Activated CD4-positive, alpha-beta memory T cell treated with anti-CD3 and anti-CD28 coated beads for 36 hours (primary cell): Measurements from ENCODE around the gene KCNK5. TPM values are rescaled to one million over a fixed set of nuclear protein-coding genes. Genes with fewer than 3 reads are reported as not detected.
A peak's percentile ranks its signal among the peaks of the same experiment; 100 is the strongest.

Source experiments
- CTCF ChIA-PET: fragments of 350-600 bp; sonication (Branson Sonifier 250); formaldehyde crosslinking; loops from one replicate; lab custom pipeline; 2021; ENCODE audit warnings: antibody characterized with exemption, inconsistent platforms; lab: Charles Lee
- POLR2A ChIA-PET: fragments of 350-600 bp; sonication (Branson Sonifier 250); formaldehyde crosslinking; loops from one replicate; lab custom pipeline; 2021; ENCODE audit warnings: antibody characterized with exemption; lab: Charles Lee
- DNase-seq: peaks from one replicate; pipeline ENCODE4 v3.0.0-alpha.2; 2020
- H3K27ac Mint-ChIP-seq: one replicate; pipeline ENCODE4 v1.8.0; 2021; ENCODE audit warnings: mixed read lengths
- H3K27me3 Mint-ChIP-seq: one replicate; pipeline ENCODE4 v1.8.0; 2021; ENCODE audit warnings: mixed read lengths
- H3K36me3 Mint-ChIP-seq: one replicate; pipeline ENCODE4 v1.8.0; 2021; ENCODE audit warnings: mixed read lengths
- H3K4me1 Mint-ChIP-seq: one replicate; pipeline ENCODE4 v1.8.0; 2021; ENCODE audit warnings: low read depth, mixed read lengths
- H3K4me3 Mint-ChIP-seq: one replicate; pipeline ENCODE4 v1.8.0; 2021; ENCODE audit warnings: mild to moderate bottlenecking, mixed read lengths
- H3K9me3 Mint-ChIP-seq: one replicate; pipeline ENCODE4 v1.8.0; 2021; ENCODE audit warnings: mixed read lengths
- intact Hi-C: fragments of 100-400 bp; cut with micrococcal nuclease; formaldehyde crosslinking; loops from one replicate; pipeline ENCODE4 v1.15.1; 2023
- total RNA-seq, 2 experiments: library from RNA; stranded (reverse); gene quantifications; one replicate each; pipeline ENCODE4 v1.2.3, GENCODE V29; 2021

The KCNK5 gene
- total RNA-seq, 2 experiments from 2014 or later, result 16.2 to 16.5 TPM

- CTCF ChIA-PET, result interaction anchor here (0.7 kb wide), 2 partner anchors 26 to 357 kb away, joined by 3 read pairs; no protein-coding TSS in a partner anchor
Observed at GRCh38 chr6:39192736-39193135, 36.5 kb downstream of the KCNK5 start.

GRCh38 chr6:39191236-39191930 is 37.9 kb downstream of the KCNK5 start:
- Mint-ChIP-seq H3K27me3 (no peaks in the 10 kb centered on the region), H3K36me3 (peaks cover 52% of the 10 kb centered on the region), H3K9me3 (no peaks in the 10 kb centered on the region), H3K4me1 (peaks cover 4% of the 10 kb centered on the region), H3K4me3 (no peak overlapping the region), H3K27ac (no peak overlapping the region)
- no peak for DNase-seq
- ChIA-PET CTCF (interaction anchor here (1.6 to 3.4 kb wide), 2 partner anchors 112 to 118 kb away, joined by 4 to 31 read pairs; no protein-coding TSS in a partner anchor), POLR2A (no interaction called here)
- intact Hi-C loops, result no loop called here

More at GRCh38 chr6:39192736-39193135, 36.5 kb downstream of the KCNK5 start:
- Mint-ChIP-seq H3K4me3 (no peak overlapping the region), H3K36me3 (peaks cover 53% of the 10 kb centered on the region), H3K4me1 (peaks cover 10% of the 10 kb centered on the region), H3K9me3 (no peaks in the 10 kb centered on the region), H3K27ac (no peak overlapping the region), H3K27me3 (no peaks in the 10 kb centered on the region)
- intact Hi-C loops, result no loop called here
- POLR2A ChIA-PET, result no interaction called here
- DNase-seq, result no peak

DNA sequence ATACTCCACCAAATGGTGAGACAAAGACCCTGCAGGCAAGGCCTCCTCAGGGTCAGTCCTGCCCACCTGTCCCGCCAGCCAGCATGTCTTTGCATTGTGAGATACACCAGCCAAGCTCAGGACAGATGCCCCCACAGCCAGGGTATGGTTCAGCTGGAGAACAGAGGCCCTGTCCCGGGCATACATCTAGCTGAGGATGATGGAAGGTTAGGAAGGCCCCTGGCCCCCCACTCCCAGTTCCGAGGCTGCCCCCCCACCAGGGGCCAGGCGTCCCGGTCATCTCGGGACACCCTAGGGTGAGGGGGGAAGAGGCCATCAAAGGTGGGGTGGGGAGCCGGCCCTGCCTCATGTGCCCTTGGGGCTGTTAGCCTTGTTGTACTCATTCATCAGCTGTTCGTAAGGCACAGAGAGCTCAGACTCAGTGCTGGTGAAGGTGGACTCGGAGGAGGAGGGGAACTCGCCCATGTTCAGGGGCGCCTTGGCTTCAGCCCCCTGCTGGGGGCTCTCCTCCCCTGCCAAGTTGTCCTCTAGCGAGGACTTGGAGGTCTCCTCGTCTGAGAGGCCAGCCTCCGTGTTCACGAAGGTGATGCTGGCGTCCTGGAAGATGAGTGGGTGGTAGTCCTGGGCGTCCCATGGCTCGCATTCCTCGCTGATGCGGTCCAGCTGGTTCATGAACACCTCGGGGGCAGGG is 38.6 kb downstream of the KCNK5 start:
- no peak overlapping the region for H3K27ac Mint-ChIP-seq
- no peak overlapping the region for H3K4me3 Mint-ChIP-seq
- ChIA-PET CTCF (interaction anchor here (1.0 to 3.4 kb wide), 6 partner anchors 9 to 120 kb away, joined by 3 to 31 read pairs (median 4); no protein-coding TSS in a partner anchor), POLR2A (interaction anchor here (1.1 kb wide), 1 partner anchor 11 kb away, joined by 3 read pairs; no protein-coding TSS in a partner anchor)
- no peaks in the 10 kb centered on the region for H3K9me3 Mint-ChIP-seq
- no peaks in the 10 kb centered on the region for H3K27me3 Mint-ChIP-seq
- intact Hi-C loops, result no loop called here
- peaks cover 4% of the 10 kb centered on the region for H3K4me1 Mint-ChIP-seq
- H3K36me3 Mint-ChIP-seq, result peaks cover 49% of the 10 kb centered on the region
- no peak for DNase-seq

DNA sequence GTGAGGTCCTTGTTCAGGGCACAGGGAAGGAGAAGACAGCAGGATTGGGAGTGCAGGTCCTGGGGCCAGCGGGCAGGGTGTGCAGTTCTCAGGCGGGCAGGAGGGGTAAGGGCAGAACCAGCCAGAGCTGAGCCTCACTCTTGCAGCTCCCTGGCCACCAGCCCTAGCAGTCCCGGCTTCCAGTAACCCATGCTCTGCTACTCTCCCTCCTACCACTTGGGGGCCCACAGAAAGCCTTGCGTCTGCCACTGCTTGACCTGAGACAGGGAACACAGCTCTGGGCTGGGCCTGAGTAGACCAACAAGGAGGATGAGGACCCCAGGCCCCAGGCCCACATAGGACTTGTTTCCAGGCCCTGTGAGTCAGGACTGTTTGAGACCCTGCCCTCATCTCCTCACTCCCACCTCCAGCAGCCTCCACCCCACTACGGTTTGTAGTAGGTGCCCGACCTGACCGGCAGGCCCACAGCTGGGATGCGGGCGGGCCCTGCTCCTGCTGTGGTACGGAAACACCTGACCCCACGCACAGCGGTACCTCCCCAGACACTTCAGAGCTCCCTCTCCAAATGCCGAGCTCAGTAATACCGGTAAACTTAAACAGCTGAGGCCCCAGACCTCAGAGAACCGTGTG is 39.2 kb downstream of the KCNK5 start:
- POLR2A ChIA-PET, result interaction anchor here (1.1 kb wide), 1 partner anchor 11 kb away, joined by 3 read pairs; no protein-coding TSS in a partner anchor
- H3K27ac Mint-ChIP-seq, result no peak overlapping the region
- intact Hi-C loops, result loop anchor here (5.0 kb wide), 1 partner anchor 37 kb away; the partner anchor contains the start of gene KCNK5

DNA sequence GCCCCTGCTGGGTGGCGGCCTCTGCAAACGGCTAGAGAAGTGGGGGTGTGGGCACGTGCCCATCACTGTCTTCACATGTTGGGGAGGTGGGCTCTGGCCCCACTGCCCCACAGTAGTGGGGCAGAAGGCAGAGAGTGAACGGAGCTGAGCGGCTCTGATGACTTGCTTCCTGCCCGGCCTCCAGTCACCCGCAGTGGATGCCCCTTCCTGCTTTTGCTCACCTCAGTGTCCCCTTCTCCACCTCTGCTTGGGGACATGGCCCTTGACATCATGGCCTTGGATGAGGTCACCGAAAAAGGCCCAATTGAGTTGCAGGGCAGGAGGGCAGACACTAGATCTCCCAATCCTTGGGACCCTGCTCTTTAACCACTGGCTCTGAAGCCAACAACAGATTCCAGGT is 40.1 kb downstream of the KCNK5 start:
- H3K4me1 Mint-ChIP-seq, result peaks cover 4% of the 10 kb centered on the region
- H3K9me3 Mint-ChIP-seq, result no peaks in the 10 kb centered on the region
- CTCF ChIA-PET, result interaction anchor here (1.1 to 3.4 kb wide), 2 partner anchors 21 to 115 kb away, joined by 3 to 31 read pairs; no protein-coding TSS in a partner anchor
- no peak overlapping the region for H3K4me3 Mint-ChIP-seq
- H3K36me3 Mint-ChIP-seq, result peaks cover 37% of the 10 kb centered on the region
- intact Hi-C loops, result loop anchor here (5.0 kb wide), 1 partner anchor 38 kb away; the partner anchor contains the start of gene KCNK5
- no peak overlapping the region for H3K27ac Mint-ChIP-seq
- no peaks in the 10 kb centered on the region for H3K27me3 Mint-ChIP-seq
- no peak for DNase-seq
- POLR2A ChIA-PET, result no interaction called here

More for the DNA sequence above, 39.2 kb downstream of the KCNK5 start:
- Mint-ChIP-seq H3K4me3 (no peak overlapping the region), H3K27me3 (no peaks in the 10 kb centered on the region), H3K9me3 (no peaks in the 10 kb centered on the region), H3K36me3 (peaks cover 46% of the 10 kb centered on the region), H3K4me1 (peaks cover 4% of the 10 kb centered on the region)
- CTCF ChIA-PET, result interaction anchor here (0.5 to 3.4 kb wide), 7 partner anchors 10 to 350 kb away, joined by 3 to 31 read pairs (median 4); no protein-coding TSS in a partner anchor
- DNase-seq, result peak; percentile 37

- intact Hi-C loops, result loop anchor here (5.0 kb wide), 1 partner anchor 39 kb away; the partner anchor contains the start of gene KCNK5
- H3K4me1 Mint-ChIP-seq, result peaks cover 4% of the 10 kb centered on the region
- H3K36me3 Mint-ChIP-seq, result peaks cover 36% of the 10 kb centered on the region
- H3K4me3 Mint-ChIP-seq, result no peak overlapping the region
- DNase-seq, result peak; percentile 33
- no peak overlapping the region for H3K27ac Mint-ChIP-seq
- H3K27me3 Mint-ChIP-seq, result no peaks in the 10 kb centered on the region
- ChIA-PET POLR2A (no interaction called here), CTCF (interaction anchor here (1.2 kb wide), 1 partner anchor 117 kb away, joined by 6 read pairs; no protein-coding TSS in a partner anchor)
- no peaks in the 10 kb centered on the region for H3K9me3 Mint-ChIP-seq
Observed at GRCh38 chr6:39188571-39188970, 40.7 kb downstream of the KCNK5 start.

- Mint-ChIP-seq H3K9me3 (no peaks in the 10 kb centered on the region), H3K27me3 (no peaks in the 10 kb centered on the region), H3K27ac (no peak overlapping the region), H3K4me3 (no peak overlapping the region), H3K4me1 (peaks cover 4% of the 10 kb centered on the region), H3K36me3 (peaks cover 32% of the 10 kb centered on the region)
- DNase-seq, result no peak
- CTCF ChIA-PET, result interaction anchor here (1.2 to 1.3 kb wide), 2 partner anchors 118 to 121 kb away, joined by 5 to 6 read pairs; no protein-coding TSS in a partner anchor
- POLR2A ChIA-PET, result no interaction called here
- intact Hi-C loops, result loop anchor here (5.0 kb wide), 1 partner anchor 39 kb away; the partner anchor contains the start of gene KCNK5
Observed at GRCh38 chr6:39188098-39188450, 41.2 kb downstream of the KCNK5 start.

GRCh38 chr6:39184906-39185580 is 44.2 kb downstream of the KCNK5 start:
- Mint-ChIP-seq H3K9me3 (no peaks in the 10 kb centered on the region), H3K27me3 (no peaks in the 10 kb centered on the region), H3K4me3 (no peak overlapping the region), H3K27ac (no peak overlapping the region), H3K4me1 (peaks cover 4% of the 10 kb centered on the region), H3K36me3 (peaks cover 19% of the 10 kb centered on the region)
- ChIA-PET POLR2A (no interaction called here), CTCF (no interaction called here)
- no peak for DNase-seq
- intact Hi-C loops, result loop anchor here (5.0 kb wide), 1 partner anchor 42 kb away; the partner anchor contains the start of gene KCNK5

- Mint-ChIP-seq H3K27me3 (no peaks in the 10 kb centered on the region), H3K36me3 (peaks cover 17% of the 10 kb centered on the region), H3K9me3 (peaks cover 7% of the 10 kb centered on the region), H3K4me3 (no peak overlapping the region), H3K27ac (no peak overlapping the region), H3K4me1 (no peaks in the 10 kb centered on the region)
- intact Hi-C loops, result no loop called here
- ChIA-PET POLR2A (no interaction called here), CTCF (interaction anchor here (0.5 to 2.8 kb wide), 4 partner anchors 16 to 127 kb away, joined by 3 to 13 read pairs (median 8); no protein-coding TSS in a partner anchor)
- DNase-seq, result no peak
Observed at GRCh38 chr6:39182604-39183003, 46.7 kb downstream of the KCNK5 start.

- POLR2A ChIA-PET, result no interaction called here
- peaks cover 14% of the 10 kb centered on the region for H3K9me3 Mint-ChIP-seq
- no peaks in the 10 kb centered on the region for H3K27me3 Mint-ChIP-seq
- no peaks in the 10 kb centered on the region for H3K4me1 Mint-ChIP-seq
- no peak for DNase-seq
- no peak overlapping the region for H3K27ac Mint-ChIP-seq
- CTCF ChIA-PET, result interaction anchor here (0.5 to 2.8 kb wide), 3 partner anchors 16 to 127 kb away, joined by 3 to 13 read pairs (median 13); no protein-coding TSS in a partner anchor
- intact Hi-C loops, result no loop called here
- no peak overlapping the region for H3K4me3 Mint-ChIP-seq
- peaks cover 15% of the 10 kb centered on the region for H3K36me3 Mint-ChIP-seq
Observed at GRCh38 chr6:39181826-39182225, 47.4 kb downstream of the KCNK5 start.

DNA sequence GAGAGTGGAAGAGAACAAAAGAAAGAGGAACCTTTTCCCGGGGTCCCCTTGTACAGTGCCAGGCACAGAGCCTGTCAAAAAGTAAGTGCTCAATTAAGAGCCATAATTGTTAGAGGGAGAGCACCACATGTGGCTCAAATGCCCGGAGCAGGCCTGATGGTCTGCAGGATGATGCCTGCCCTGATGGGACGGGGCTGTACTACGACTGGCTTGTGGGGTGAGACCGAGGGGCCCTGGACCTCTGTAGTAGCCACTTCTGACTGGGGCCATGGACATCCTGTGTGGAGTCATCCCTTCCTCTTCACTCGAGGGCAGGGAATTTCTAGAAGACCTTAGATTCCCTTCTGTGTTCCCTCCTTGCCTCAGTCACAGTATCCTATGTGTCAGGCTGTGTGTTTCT is 47.9 kb downstream of the KCNK5 start:
- H3K9me3 Mint-ChIP-seq, result peaks cover 18% of the 10 kb centered on the region
- ChIA-PET CTCF (interaction anchor here (2.0 kb wide), 1 partner anchor 15 kb away, joined by 13 read pairs; no protein-coding TSS in a partner anchor), POLR2A (no interaction called here)
- no peaks in the 10 kb centered on the region for H3K27me3 Mint-ChIP-seq
- H3K27ac Mint-ChIP-seq, result no peak overlapping the region
- no peaks in the 10 kb centered on the region for H3K4me1 Mint-ChIP-seq
- peaks cover 15% of the 10 kb centered on the region for H3K36me3 Mint-ChIP-seq
- intact Hi-C loops, result no loop called here
- H3K4me3 Mint-ChIP-seq, result no peak overlapping the region
- DNase-seq, result no peak
